GM23338 (cell line): Measurements from ENCODE around the gene PRSS2. TPM values are rescaled to one million over a fixed set of nuclear protein-coding genes. Genes with fewer than 3 reads are reported as not detected.

ENCODE experiments used
- ATAC-seq: fragments of 200-7000 bp; cut with Tn5 transposase; 3 replicates; pipeline ENCODE4 v1.9.1; 2020
- DNase-seq: peaks from one replicate; pipeline ENCODE4 v3.0.0-alpha.2; 2015; ENCODE audit warnings: low spot score
- H2AFZ ChIP-seq: fragments of 200-600 bp; sonication (generic); 2 replicates; pipeline ENCODE4 v1.8.0; 2016; ENCODE audit warnings: antibody characterized with exemption, mild to moderate bottlenecking, moderate library complexity
- H3F3A ChIP-seq: fragments of 200-600 bp; sonication (generic); replicated peaks from 2 replicates; pipeline ENCODE4 v1.8.0; 2017; ENCODE audit warnings: antibody characterized with exemption, mixed run types, low read depth
- H3K27ac ChIP-seq: fragments of 200-600 bp; sonication (generic); 2 replicates; pipeline ENCODE4 v1.6.1; 2016; ENCODE audit warnings: low read depth
- H3K27me3 ChIP-seq: fragments of 200-600 bp; sonication (generic); 2 replicates; pipeline ENCODE4 v1.8.0; 2016; ENCODE audit warnings: mild to moderate bottlenecking, mixed run types, moderate library complexity; ENCODE audit not compliant: insufficient read depth
- H3K36me3 ChIP-seq: fragments of 200-600 bp; sonication (generic); 2 replicates; pipeline ENCODE4 v1.8.0; 2016; ENCODE audit warnings: mild to moderate bottlenecking; ENCODE audit not compliant: insufficient read depth
- H3K4me1 ChIP-seq: fragments of 200-600 bp; sonication (generic); 2 replicates; pipeline ENCODE4 v1.8.0; 2016; ENCODE audit warnings: mild to moderate bottlenecking, moderate library complexity; ENCODE audit not compliant: insufficient read depth
- H3K4me2 ChIP-seq: fragments of 200-600 bp; sonication (generic); 2 replicates; pipeline ENCODE4 v1.7.1; 2017; ENCODE audit warnings: mixed run types
- H3K4me3 ChIP-seq: fragments of 200-600 bp; sonication (generic); 2 replicates; pipeline ENCODE4 v1.6.1; 2016; ENCODE audit warnings: mixed run types
- H3K79me2 ChIP-seq: fragments of 200-600 bp; sonication (generic); replicated peaks from 2 replicates; pipeline ENCODE4 v1.8.0; 2017; ENCODE audit warnings: mild to moderate bottlenecking; ENCODE audit not compliant: insufficient read depth
- H3K9me2 ChIP-seq: fragments of 200-600 bp; sonication (generic); 2 replicates; pipeline ENCODE4 v1.8.0; 2017; ENCODE audit not compliant: insufficient read depth
- H4K20me1 ChIP-seq: fragments of 200-600 bp; sonication (generic); replicated peaks from 2 replicates; pipeline ENCODE4 v1.8.0; 2017; ENCODE audit warnings: mild to moderate bottlenecking; ENCODE audit not compliant: insufficient read depth
- H3K27ac Mint-ChIP-seq: 2 replicates; pipeline ENCODE4 v1.8.0; 2020; ENCODE audit warnings: inconsistent platforms, mild to moderate bottlenecking, moderate library complexity, mixed read lengths
- H3K27me3 Mint-ChIP-seq: 3 replicates; pipeline ENCODE4 v1.8.0; 2022; ENCODE audit warnings: low read depth, mild to moderate bottlenecking, moderate library complexity, mixed read lengths, inconsistent platforms; ENCODE audit not compliant: insufficient read depth, poor library complexity
- H3K36me3 Mint-ChIP-seq: 3 replicates; pipeline ENCODE4 v1.8.0; 2021; ENCODE audit warnings: low read depth, mild to moderate bottlenecking, inconsistent platforms, moderate library complexity, mixed read lengths
- H3K4me1 Mint-ChIP-seq: 3 replicates; pipeline ENCODE4 v1.8.0; 2020; ENCODE audit warnings: mild to moderate bottlenecking, inconsistent platforms, mixed read lengths
- H3K4me3 Mint-ChIP-seq: 3 replicates; pipeline ENCODE4 v1.8.0; 2021; ENCODE audit warnings: moderate library complexity, mild to moderate bottlenecking, inconsistent platforms, mixed read lengths
- H3K9me3 Mint-ChIP-seq: 3 replicates; pipeline ENCODE4 v1.8.0; 2020; ENCODE audit warnings: moderate library complexity, mild to moderate bottlenecking, inconsistent platforms, mixed read lengths
- CREB1 ChIP-seq: fragments of 250-450 bp; sonication (Bioruptor Pico); IDR thresholded peaks from 2 replicates; pipeline ENCODE4 v1.5.0; 2020; ENCODE audit warnings: low read depth, mild to moderate bottlenecking, moderate library complexity
- EZH2 ChIP-seq: fragments of 200-600 bp; sonication (generic); IDR thresholded peaks from one replicate; pipeline ENCODE4 v1.8.0; 2017; ENCODE audit warnings: antibody characterized with exemption, mild to moderate bottlenecking, low read depth; ENCODE audit not compliant: unreplicated experiment
- EZH2phosphoT487 ChIP-seq: fragments of 200-600 bp; sonication (generic); IDR thresholded peaks from one replicate; pipeline ENCODE4 v1.8.1; 2018; ENCODE audit warnings: antibody characterized with exemption; ENCODE audit not compliant: unreplicated experiment
- JUNB ChIP-seq: IDR thresholded peaks from one replicate; pipeline ENCODE4 v1.6.1; 2016; ENCODE audit warnings: antibody characterized with exemption; ENCODE audit not compliant: unreplicated experiment
- NANOG ChIP-seq: IDR thresholded peaks from 2 replicates; pipeline ENCODE4 v1.6.1; 2016; ENCODE audit warnings: antibody characterized with exemption, borderline replicate concordance
- STAT1 ChIP-seq: IDR thresholded peaks from one replicate; pipeline ENCODE4 v1.6.1; 2016; ENCODE audit warnings: antibody characterized with exemption; ENCODE audit not compliant: unreplicated experiment
- ZNF114 ChIP-seq: fragments of 250-450 bp; sonication (Bioruptor Pico); IDR thresholded peaks from 2 replicates; pipeline ENCODE4 v1.5.0; 2020; ENCODE audit warnings: mild to moderate bottlenecking, moderate library complexity
- ZNF331 ChIP-seq: fragments of 250-450 bp; sonication (Bioruptor Pico); IDR thresholded peaks from 2 replicates; pipeline ENCODE4 v1.5.0; 2020; ENCODE audit warnings: low read depth, mild to moderate bottlenecking, moderate library complexity
- polyA plus RNA-seq: library from polyadenylated mRNA; unstranded; fragments of >200 nt; fragmentation: Nextera tagmentation; extraction: Ambion mirVana; gene quantifications from 2 replicates; pipeline ENCODE4 v1.2.1, GENCODE V29; 2016
- total RNA-seq: library from RNA; depleted of rRNA; stranded (reverse); fragments of >200 nt; shearing (Covaris generic); gene quantifications from 2 replicates; pipeline ENCODE4 v1.2.3, GENCODE V29; 2014
- TF ChIP-seq, protein P1 (sequence below), 2 experiments: fragments of 200-600 bp in 1 of 2; sonication (generic) in 1 of 2; conservative IDR thresholded peaks; 2 replicates each; pipeline versions ENCODE4 v1.5.1 to v1.6.1; 2016 to 2017; ENCODE audit warnings: antibody characterized with exemption in 2 of 2, low read depth in 2 of 2, mild to moderate bottlenecking in 2 of 2, moderate library complexity in 1 of 2
- TF ChIP-seq, protein P2 (sequence below): IDR thresholded peaks from one replicate; pipeline ENCODE4 v1.6.1; 2018; ENCODE audit warnings: antibody characterized with exemption; ENCODE audit not compliant: unreplicated experiment
- TF ChIP-seq, protein P3 (sequence below): IDR thresholded peaks from 2 replicates; pipeline ENCODE4 v1.6.1; 2016; ENCODE audit warnings: antibody characterized with exemption

Gene PRSS2
- total and polyA plus RNA-seq, 2 experiments from 2014 or later: not detected

DNA sequence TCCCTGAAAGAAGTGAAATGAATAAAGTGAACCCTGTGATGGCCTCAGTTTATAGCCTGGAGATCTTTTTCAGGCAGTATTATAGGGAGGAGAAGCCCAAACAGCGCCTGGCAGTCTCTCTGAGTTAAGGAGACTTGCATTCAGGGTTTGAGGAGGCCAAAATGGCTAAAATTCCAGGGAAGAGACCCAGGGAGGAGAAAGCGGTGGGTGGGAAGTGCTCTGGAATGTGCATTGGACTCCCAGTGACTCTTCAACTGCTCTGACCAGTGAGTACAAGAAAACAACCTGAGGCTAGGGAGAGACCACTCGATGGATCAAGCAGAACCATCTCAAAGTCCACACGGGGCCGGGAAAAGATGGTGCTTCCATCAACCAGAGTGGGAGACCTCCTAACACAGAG is 48.8 kb downstream of the PRSS2 start:
- Histone ChIP-seq H3K79me2 (no peaks in the 10 kb centered on the region), H3K4me1 (peaks cover 6% of the 10 kb centered on the region; the same call in 1 of the 2 replicates), H3K4me3 (no peak overlapping the region), H3K27me3 (no peaks in the 10 kb centered on the region), H2AFZ (peak overlapping the region; percentile 38; the same call in 1 of the 2 replicates), H4K20me1 (no peaks in the 10 kb centered on the region), H3K9me2 (no peaks in the 10 kb centered on the region), H3K27ac (no peak overlapping the region), H3K4me2 (no peak overlapping the region), H3F3A (no peaks in the 10 kb centered on the region), H3K36me3 (no peaks in the 10 kb centered on the region)
- no peak overlapping the region for H3K27ac Mint-ChIP-seq
- ATAC-seq: no peak
- peaks cover 7% of the 10 kb centered on the region for H3K9me3 Mint-ChIP-seq
- TF ChIP-seq NANOG: no peak
- TF ChIP-seq STAT1: no peak
- TF ChIP-seq JUNB: no peak
- TF ChIP-seq ZNF331 (CRISPR knock-in tag): no peak
- TF ChIP-seq CREB1: no peak
- TF ChIP-seq, protein P1, sequence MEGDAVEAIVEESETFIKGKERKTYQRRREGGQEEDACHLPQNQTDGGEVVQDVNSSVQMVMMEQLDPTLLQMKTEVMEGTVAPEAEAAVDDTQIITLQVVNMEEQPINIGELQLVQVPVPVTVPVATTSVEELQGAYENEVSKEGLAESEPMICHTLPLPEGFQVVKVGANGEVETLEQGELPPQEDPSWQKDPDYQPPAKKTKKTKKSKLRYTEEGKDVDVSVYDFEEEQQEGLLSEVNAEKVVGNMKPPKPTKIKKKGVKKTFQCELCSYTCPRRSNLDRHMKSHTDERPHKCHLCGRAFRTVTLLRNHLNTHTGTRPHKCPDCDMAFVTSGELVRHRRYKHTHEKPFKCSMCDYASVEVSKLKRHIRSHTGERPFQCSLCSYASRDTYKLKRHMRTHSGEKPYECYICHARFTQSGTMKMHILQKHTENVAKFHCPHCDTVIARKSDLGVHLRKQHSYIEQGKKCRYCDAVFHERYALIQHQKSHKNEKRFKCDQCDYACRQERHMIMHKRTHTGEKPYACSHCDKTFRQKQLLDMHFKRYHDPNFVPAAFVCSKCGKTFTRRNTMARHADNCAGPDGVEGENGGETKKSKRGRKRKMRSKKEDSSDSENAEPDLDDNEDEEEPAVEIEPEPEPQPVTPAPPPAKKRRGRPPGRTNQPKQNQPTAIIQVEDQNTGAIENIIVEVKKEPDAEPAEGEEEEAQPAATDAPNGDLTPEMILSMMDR (conservative IDR thresholded peaks at IDR 0.05; ENCODE audit: low read depth in 2 of 2): no peak
- peaks cover 12% of the 10 kb centered on the region for H3K4me1 Mint-ChIP-seq
- H3K27me3 Mint-ChIP-seq: peaks cover 4% of the 10 kb centered on the region
- DNase-seq: no peak
- no peak overlapping the region for H3K4me3 Mint-ChIP-seq
- peaks cover 3% of the 10 kb centered on the region; the same call in 1 of the 3 replicates for H3K36me3 Mint-ChIP-seq

DNA sequence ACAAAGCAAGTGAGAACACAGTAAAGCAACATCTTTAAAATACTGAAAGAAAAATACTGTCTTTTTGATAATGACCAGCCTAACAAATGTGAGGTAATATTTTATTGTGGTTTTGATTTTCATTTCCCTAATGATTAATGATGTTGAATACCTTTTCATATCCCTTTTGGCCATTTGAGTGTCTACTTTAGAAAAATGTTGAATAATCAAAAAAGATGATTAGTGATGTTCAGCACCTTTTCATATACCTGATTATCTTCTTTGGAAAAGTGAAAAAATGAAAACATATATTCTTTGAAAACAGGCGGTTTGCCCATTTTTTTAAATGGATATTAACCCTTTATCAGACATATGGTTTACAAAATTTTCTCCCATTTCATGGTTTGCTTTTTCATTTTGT is 51.9 kb downstream of the PRSS2 start:
- TF ChIP-seq STAT1 (no peak), CREB1 (no peak), EZH2phosphoT487 (no peak), JUNB (no peak), ZNF114 (CRISPR knock-in tag) (no peak), EZH2 (no peak)
- TF ChIP-seq, protein P2, sequence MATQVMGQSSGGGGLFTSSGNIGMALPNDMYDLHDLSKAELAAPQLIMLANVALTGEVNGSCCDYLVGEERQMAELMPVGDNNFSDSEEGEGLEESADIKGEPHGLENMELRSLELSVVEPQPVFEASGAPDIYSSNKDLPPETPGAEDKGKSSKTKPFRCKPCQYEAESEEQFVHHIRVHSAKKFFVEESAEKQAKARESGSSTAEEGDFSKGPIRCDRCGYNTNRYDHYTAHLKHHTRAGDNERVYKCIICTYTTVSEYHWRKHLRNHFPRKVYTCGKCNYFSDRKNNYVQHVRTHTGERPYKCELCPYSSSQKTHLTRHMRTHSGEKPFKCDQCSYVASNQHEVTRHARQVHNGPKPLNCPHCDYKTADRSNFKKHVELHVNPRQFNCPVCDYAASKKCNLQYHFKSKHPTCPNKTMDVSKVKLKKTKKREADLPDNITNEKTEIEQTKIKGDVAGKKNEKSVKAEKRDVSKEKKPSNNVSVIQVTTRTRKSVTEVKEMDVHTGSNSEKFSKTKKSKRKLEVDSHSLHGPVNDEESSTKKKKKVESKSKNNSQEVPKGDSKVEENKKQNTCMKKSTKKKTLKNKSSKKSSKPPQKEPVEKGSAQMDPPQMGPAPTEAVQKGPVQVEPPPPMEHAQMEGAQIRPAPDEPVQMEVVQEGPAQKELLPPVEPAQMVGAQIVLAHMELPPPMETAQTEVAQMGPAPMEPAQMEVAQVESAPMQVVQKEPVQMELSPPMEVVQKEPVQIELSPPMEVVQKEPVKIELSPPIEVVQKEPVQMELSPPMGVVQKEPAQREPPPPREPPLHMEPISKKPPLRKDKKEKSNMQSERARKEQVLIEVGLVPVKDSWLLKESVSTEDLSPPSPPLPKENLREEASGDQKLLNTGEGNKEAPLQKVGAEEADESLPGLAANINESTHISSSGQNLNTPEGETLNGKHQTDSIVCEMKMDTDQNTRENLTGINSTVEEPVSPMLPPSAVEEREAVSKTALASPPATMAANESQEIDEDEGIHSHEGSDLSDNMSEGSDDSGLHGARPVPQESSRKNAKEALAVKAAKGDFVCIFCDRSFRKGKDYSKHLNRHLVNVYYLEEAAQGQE: no peak
- TF ChIP-seq, protein P3, sequence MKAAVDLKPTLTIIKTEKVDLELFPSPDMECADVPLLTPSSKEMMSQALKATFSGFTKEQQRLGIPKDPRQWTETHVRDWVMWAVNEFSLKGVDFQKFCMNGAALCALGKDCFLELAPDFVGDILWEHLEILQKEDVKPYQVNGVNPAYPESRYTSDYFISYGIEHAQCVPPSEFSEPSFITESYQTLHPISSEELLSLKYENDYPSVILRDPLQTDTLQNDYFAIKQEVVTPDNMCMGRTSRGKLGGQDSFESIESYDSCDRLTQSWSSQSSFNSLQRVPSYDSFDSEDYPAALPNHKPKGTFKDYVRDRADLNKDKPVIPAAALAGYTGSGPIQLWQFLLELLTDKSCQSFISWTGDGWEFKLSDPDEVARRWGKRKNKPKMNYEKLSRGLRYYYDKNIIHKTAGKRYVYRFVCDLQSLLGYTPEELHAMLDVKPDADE: no peak
- TF ChIP-seq, protein P1 (conservative IDR thresholded peaks at IDR 0.05; ENCODE audit: low read depth in 2 of 2): no peak
- DNase-seq: no peak
- H3K27me3 Mint-ChIP-seq: peaks cover 4% of the 10 kb centered on the region
- Histone ChIP-seq H3K27ac (no peak overlapping the region), H3K9me2 (no peaks in the 10 kb centered on the region), H4K20me1 (no peaks in the 10 kb centered on the region), H3K4me2 (no peak overlapping the region), H3K79me2 (no peaks in the 10 kb centered on the region), H3K36me3 (no peaks in the 10 kb centered on the region), H2AFZ (no peak overlapping the region), H3K4me1 (no peaks in the 10 kb centered on the region), H3F3A (no peaks in the 10 kb centered on the region), H3K27me3 (no peaks in the 10 kb centered on the region), H3K4me3 (no peak overlapping the region)
- H3K27ac Mint-ChIP-seq: no peak overlapping the region
- H3K4me1 Mint-ChIP-seq: 0 out of 3 replicates have a peak, but pooled peaks cover 6% of the 10 kb centered on the region
- no peak overlapping the region for H3K4me3 Mint-ChIP-seq
- peaks cover 20% of the 10 kb centered on the region for H3K9me3 Mint-ChIP-seq
- H3K36me3 Mint-ChIP-seq: peaks cover 9% of the 10 kb centered on the region
- no peak for ATAC-seq
